Lung (tissue), 12 donors: ENCODE results near the gene PACRG. TPM values are rescaled to one million over a fixed set of nuclear protein-coding genes. Genes with fewer than 3 reads are reported as not detected.
A peak's percentile ranks its signal among the peaks of the same experiment; 100 is the strongest.

Experiments used
- ATAC-seq: fragments of 200-7000 bp; cut with Tn5 transposase; one replicate; pipeline ENCODE4 v1.9.1; 2020; ENCODE audit warnings: moderate number of reproducible peaks; ENCODE audit not compliant: insufficient read depth, low FRiP score
- DNase-seq, 3 donors: peaks; one replicate each; pipeline ENCODE4 v3.0.0-alpha.2; 2013 to 2017
- H3K27ac ChIP-seq, 2 donors: one replicate each; pipeline ENCODE4 v1.5.1; 2013; ENCODE audit warnings: mild to moderate bottlenecking in 2 of 2, moderate library complexity in 2 of 2, control low read depth in 1 of 2, inconsistent platforms in 1 of 2, low read depth in 1 of 2, low read length in 1 of 2
- H3K27me3 ChIP-seq, 3 donors: one replicate each; pipeline ENCODE4 v1.5.1; 2013; ENCODE audit warnings: low read length in 2 of 3; ENCODE audit not compliant: control insufficient read depth in 3 of 3, insufficient read depth in 3 of 3
- H3K36me3 ChIP-seq, 4 donors: one replicate each; pipeline ENCODE4 v1.5.1; 2013; ENCODE audit warnings: low read length in 4 of 4, mild to moderate bottlenecking in 1 of 4, moderate library complexity in 1 of 4; ENCODE audit not compliant: control insufficient read depth in 4 of 4, insufficient read depth in 4 of 4
- H3K4me1 ChIP-seq, 5 donors: one replicate each; pipeline ENCODE4 v1.5.1; 2013; ENCODE audit warnings: low read length in 5 of 5, mild to moderate bottlenecking in 2 of 5, moderate library complexity in 1 of 5; ENCODE audit not compliant: control insufficient read depth in 5 of 5, insufficient read depth in 5 of 5
- H3K4me3 ChIP-seq: one replicate; pipeline ENCODE4 v1.5.1; 2013; ENCODE audit warnings: mild to moderate bottlenecking, control low read depth, moderate library complexity
- H3K9ac ChIP-seq, 2 donors: one replicate each; pipeline ENCODE4 v1.5.1; 2013; ENCODE audit warnings: low read length in 2 of 2, control low read depth in 1 of 2; ENCODE audit not compliant: insufficient read depth in 1 of 2
- H3K9me3 ChIP-seq, 4 donors: one replicate each; pipeline ENCODE4 v1.5.1; 2013; ENCODE audit warnings: low read length in 3 of 4, mild to moderate bottlenecking in 1 of 4, moderate library complexity in 1 of 4; ENCODE audit not compliant: control insufficient read depth in 4 of 4, insufficient read depth in 3 of 4
- WGBS, 2 donors: extraction: QIAGEN DNeasy Blood & Tissue Kit; methylation state at CpG; one replicate each; pipeline ENCODE4 v1.1.7; 2013; 5-methylcytosine and 5-hydroxymethylcytosine counted together
- polyA plus RNA-seq, 2 donors: library from polyadenylated mRNA; stranded (reverse); fragments of 200-250 nt; gene quantifications; one replicate each; pipeline ENCODE4 v1.2.1, GENCODE V29; 2013
- total RNA-seq, 2 donors: library from RNA; depleted of rRNA in 1 of 2; stranded (reverse); fragments of >200 nt in 1 of 2; gene quantifications; one replicate each; pipeline ENCODE4 v1.2.1, GENCODE V29; 2014 to 2021
- TF ChIP-seq, protein P1 (sequence below): IDR thresholded peaks from 2 replicates; pipeline ENCODE4 v1.5.1; 2012; ENCODE audit warnings: mild to moderate bottlenecking; ENCODE audit errors: control extremely low read depth, extremely low read depth
- donor health status: control.
- donor health status: control.
- donor health status: Bipolar disorder and iron deficiency.
- donor health status: healthy.
- donor health status: DM: yes; HTN: yes; CAD: no.

PACRG gene
- total and polyA plus RNA-seq, 4 donors = 3.8 to 26.6 (median 7.4) TPM

DNA sequence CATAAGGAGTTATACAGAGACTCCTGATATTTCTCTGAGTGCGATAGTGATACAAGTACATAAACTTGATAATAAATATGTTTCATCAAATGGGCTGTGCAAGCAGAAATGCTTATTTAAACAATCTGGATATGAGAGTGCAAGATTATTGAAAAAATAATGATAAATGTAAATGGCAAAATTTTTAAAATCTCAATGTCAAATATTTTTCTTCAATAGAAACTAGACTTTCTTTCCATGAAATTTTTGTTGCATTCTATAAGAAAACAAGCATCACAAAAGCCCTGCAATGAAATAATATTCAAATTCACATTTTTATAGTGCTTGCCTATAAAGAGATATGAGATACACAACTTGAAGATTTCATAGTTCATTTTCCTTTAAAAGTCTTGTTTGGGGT lies 2.7 kb downstream of the PACRG start:
- H3K4me3 ChIP-seq = no peak overlapping the region
- 97 to 100% methylated on average over 1 of the region's 1 CpG for WGBS, 2 donors
- no peaks in the 10 kb centered on the region for H3K9me3 ChIP-seq
- DNase-seq (no peak), ATAC-seq (no peak)
- no peaks in the 10 kb centered on the region for H3K36me3 ChIP-seq
- no peak overlapping the region for H3K9ac ChIP-seq
- TF ChIP-seq, protein P1, sequence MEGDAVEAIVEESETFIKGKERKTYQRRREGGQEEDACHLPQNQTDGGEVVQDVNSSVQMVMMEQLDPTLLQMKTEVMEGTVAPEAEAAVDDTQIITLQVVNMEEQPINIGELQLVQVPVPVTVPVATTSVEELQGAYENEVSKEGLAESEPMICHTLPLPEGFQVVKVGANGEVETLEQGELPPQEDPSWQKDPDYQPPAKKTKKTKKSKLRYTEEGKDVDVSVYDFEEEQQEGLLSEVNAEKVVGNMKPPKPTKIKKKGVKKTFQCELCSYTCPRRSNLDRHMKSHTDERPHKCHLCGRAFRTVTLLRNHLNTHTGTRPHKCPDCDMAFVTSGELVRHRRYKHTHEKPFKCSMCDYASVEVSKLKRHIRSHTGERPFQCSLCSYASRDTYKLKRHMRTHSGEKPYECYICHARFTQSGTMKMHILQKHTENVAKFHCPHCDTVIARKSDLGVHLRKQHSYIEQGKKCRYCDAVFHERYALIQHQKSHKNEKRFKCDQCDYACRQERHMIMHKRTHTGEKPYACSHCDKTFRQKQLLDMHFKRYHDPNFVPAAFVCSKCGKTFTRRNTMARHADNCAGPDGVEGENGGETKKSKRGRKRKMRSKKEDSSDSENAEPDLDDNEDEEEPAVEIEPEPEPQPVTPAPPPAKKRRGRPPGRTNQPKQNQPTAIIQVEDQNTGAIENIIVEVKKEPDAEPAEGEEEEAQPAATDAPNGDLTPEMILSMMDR = no peak
- no peaks in the 10 kb centered on the region for H3K27me3 ChIP-seq
- no peak overlapping the region for H3K27ac ChIP-seq
- peaks cover 0 to 13% (median 3%) of the 10 kb centered on the region in 5 donors for H3K4me1 ChIP-seq

DNA sequence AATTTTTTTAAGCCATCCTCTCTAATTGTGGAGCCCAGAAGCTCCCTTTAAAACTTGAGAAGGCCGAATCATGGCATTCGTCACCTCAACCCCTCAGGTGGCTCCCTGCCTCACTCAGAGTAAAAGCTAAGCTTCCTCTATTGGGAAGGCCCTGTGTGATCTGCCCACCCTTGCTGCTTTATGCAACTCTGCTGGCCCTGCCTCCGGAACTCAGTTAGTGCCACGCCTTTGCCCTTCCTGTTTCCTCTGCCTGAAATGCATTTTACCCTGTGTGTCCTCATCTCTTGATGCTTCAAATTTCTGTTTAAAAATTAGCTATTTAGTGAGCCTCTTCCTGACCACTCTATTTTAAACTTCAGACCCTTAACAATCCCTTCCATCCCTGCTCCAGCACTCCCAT lies 5.7 kb downstream of the PACRG start:
- Histone ChIP-seq H3K4me1 (peaks cover 0 to 6% (median 0%) of the 10 kb centered on the region in 5 donors), H3K9ac (no peak overlapping the region), H3K4me3 (no peak overlapping the region), H3K9me3 (no peaks in the 10 kb centered on the region), H3K36me3 (no peaks in the 10 kb centered on the region), H3K27me3 (no peaks in the 10 kb centered on the region), H3K27ac (no peak overlapping the region)
- DNase-seq (no peak), ATAC-seq (no peak)
- TF ChIP-seq, protein P1 = no peak
- WGBS, 2 donors = 54 to 67% methylated on average over 4 of the region's 4 CpGs

DNA sequence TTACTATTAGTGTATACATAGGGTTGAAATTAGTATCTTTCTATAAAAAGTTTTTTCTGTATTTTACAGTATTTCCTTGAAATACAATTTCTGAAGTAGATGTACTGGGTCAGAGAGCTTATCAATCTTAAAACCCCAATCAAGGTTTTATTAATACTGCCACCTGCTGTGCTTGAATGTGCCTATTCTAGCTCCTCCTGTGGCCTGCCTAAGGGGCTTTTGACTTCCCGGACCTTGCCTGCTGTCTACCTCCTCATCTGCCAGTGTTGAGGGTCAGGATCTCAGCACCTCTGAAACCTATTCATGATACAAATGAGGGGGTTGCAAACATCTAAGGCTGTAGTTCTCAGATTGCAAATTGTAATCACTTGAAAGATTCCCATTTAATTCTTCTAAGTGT lies 9.2 kb downstream of the PACRG start:
- DNase-seq (no peak), ATAC-seq (no peak)
- H3K4me1 ChIP-seq = peaks cover 0 to 4% (median 0%) of the 10 kb centered on the region in 5 donors
- no peak overlapping the region for H3K4me3 ChIP-seq
- H3K27ac ChIP-seq = no peak overlapping the region
- 50 to 65% methylated on average over 1 of the region's 1 CpG for WGBS, 2 donors
- no peak overlapping the region for H3K9ac ChIP-seq
- H3K36me3 ChIP-seq = no peaks in the 10 kb centered on the region
- H3K9me3 ChIP-seq = no peaks in the 10 kb centered on the region
- TF ChIP-seq, protein P1 = no peak
- H3K27me3 ChIP-seq = no peaks in the 10 kb centered on the region

DNA sequence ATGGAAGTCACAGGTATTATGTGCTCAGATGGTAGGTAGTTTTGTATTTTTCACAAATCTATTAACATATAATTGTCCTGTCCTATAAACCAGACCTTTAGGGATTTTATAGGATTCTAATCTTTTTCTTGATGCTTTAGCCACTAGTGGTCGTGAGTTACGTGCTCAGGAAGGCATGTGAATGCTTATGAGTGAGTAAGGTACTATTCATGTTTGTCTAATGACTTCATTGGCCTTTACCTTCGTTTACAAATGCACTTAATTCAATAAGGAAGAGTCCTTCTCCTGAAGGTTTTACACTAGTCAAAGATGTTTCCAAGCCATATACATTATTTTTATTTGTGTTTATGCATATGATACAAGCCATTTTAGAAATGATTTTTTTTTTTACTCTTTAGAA lies 23.0 kb downstream of the PACRG start:
- H3K9me3 ChIP-seq = no peaks in the 10 kb centered on the region
- no peak for ATAC-seq
- no peak overlapping the region for H3K27ac ChIP-seq
- no peak overlapping the region for H3K9ac ChIP-seq
- no peak overlapping the region for H3K4me3 ChIP-seq
- TF ChIP-seq, protein P1 = no peak
- 50 to 58% methylated on average over 3 of the region's 3 CpGs for WGBS, 2 donors
- no peaks in the 10 kb centered on the region for H3K27me3 ChIP-seq
- H3K36me3 ChIP-seq = no peaks in the 10 kb centered on the region
- peak in 1 of 3 donors; percentile 11 for DNase-seq
- no peaks in the 10 kb centered on the region for H3K4me1 ChIP-seq
